ENCODE measurements around the gene SLC8A3. TPM values are rescaled to one million over a fixed set of nuclear protein-coding genes. Genes with fewer than 3 reads are reported as not detected.

The SLC8A3 gene
- 0.57 and 1.3 TPM in 2 replicates for polyA plus RNA-seq

GRCh38 chr14:70188659-70189455 lies at the start of gene SLC8A3:
SLC8A3 (minus strand) TSS chr14:70188951; CDS start chr14:70168422, 20,529 bp downstream.

Other genes with a start within 250 kb of the SLC8A3 start
- 284 and 310 TPM in 2 replicates for gene COX16, start 170.7 kb upstream of the SLC8A3 start, polyA plus RNA-seq
- gene SYNJ2BP, start 228.1 kb upstream of the SLC8A3 start, polyA plus RNA-seq = 14.1 and 26.6 TPM in 2 replicates

Data from Purkinje cell (primary cell).